ENCODE results near the gene COLEC12.

- TF ChIP-seq CTCF (IDR thresholded peaks at IDR 0.05; ENCODE audit: insufficient read depth, low read depth, low read length) (no peak), EZH2 (IDR thresholded peaks at IDR 0.05; ENCODE audit: insufficient read depth, low read length) (no peak)
Observed at GRCh38 chr18:402129-402528, 98.4 kb downstream of the COLEC12 start.
